HL-60 (cell line): ENCODE measurements around the gene CCL24.
"Not testable (repeated sequence)": the region's sequence is repeated elsewhere in the genome, so short reads cannot be mapped to it uniquely, and the experiment has no call there.

Experiments used
- CTCF ChIP-seq: IDR thresholded peaks from one replicate; pipeline ENCODE4 v1.5.1; 2011; ENCODE audit warnings: low read length, control low read depth, inconsistent platforms; ENCODE audit not compliant: insufficient read depth
- POLR2AphosphoS5 ChIP-seq: IDR thresholded peaks from 2 replicates; pipeline ENCODE4 v1.6.1; 2012; ENCODE audit warnings: low read depth

DNA sequence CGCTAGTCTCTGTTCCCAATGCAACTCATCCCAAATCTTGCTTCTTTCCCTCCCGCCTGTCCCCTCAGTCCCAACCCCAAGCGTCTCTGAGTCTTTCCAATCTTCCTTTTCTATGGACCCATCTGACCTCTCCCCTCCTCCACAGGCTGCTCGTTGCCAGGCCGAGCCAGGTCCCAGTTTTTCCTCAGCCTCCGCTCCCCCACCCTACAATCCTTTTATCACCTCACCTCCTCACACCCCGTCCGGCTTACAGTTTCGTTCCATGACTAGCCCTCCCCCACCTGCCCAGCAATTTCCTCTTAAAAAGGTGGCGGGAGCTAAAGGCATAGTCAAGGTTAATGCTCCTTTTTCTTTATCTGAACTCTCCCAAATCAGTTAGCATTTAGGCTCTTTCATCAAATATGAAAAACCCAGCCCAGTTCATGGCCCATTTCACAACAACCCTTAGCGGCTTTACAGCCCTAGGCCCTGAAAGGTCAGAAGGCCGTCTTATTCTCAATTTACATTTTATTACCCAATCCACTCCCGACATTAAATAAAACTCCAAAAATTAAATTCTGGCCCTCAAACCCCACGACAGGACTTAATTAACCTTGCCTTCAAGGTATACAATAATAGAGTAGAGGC is 32.8 kb downstream of the CCL24 start:
- TF ChIP-seq CTCF, POLR2AphosphoS5: not testable (repeated sequence)
